Hematopoietic multipotent progenitor cell treated with erythropoietin and hydrocortisone succinate and interleukin-3 and kit ligand, for 6 days (in vitro differentiated cells): ENCODE results near the gene DACT3.
A peak's percentile ranks its signal among the peaks of the same experiment; 100 is the strongest.

Source experiments
- DNase-seq: peaks from one replicate; pipeline ENCODE4 v3.0.0-alpha.2; 2015

The DACT3 gene

GRCh38 chr19:46661020-46661731 lies at the start of gene DACT3:
TSS of gene DACT3 (minus strand) at chr19:46661182. CDS start at chr19:46661064, 118 bp downstream.
- peak; percentile 100 for DNase-seq

GRCh38 chr19:46710687-46711086 lies 49.7 kb upstream of the DACT3 start:
- DNase-seq, result no peak

DNA sequence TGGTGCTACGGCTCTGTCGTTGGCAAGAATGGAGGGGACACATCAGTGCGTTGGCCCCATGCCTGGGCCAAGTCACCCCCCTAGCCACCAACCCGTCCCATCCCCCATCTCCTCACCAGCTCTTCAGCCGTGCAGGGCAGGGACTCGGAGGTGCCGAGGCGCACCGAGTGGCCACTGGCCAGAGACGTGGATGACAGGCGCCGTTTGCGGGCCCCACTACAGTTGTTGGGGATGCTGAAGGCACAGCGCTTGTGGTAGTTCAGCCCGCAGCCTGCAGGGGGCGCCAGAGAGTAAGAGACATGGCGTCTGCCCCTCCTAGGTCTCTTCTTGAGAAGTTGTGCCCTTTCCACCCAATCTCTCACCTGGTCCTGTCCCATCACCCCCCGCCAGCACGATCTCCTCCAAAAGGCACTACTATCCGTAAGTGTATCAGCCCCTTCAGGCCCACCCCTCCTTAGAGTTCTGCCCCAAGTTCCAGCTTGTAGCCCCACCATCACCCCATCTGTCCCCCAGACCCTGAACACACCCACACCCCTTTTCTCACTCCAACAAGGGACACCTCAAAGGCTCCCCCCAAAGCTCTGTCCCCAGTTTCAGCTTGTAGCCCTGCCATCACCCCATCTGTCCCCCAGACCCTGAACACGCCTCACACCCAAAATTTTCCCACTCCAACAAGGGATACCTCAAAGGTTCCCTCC lies 43.5 kb upstream of the DACT3 start:
- DNase-seq, result peak; percentile 82

- DNase-seq, result no peak
Observed at GRCh38 chr19:46700704-46701103, 39.7 kb upstream of the DACT3 start.

GRCh38 chr19:46698395-46699321 lies 37.7 kb upstream of the DACT3 start:
- DNase-seq, result no peak

- DNase-seq, result peak; percentile 73
Observed at GRCh38 chr19:46697204-46697960, 36.4 kb upstream of the DACT3 start.

GRCh38 chr19:46696866-46697203 lies 35.9 kb upstream of the DACT3 start:
- DNase-seq, result no peak

DNA sequence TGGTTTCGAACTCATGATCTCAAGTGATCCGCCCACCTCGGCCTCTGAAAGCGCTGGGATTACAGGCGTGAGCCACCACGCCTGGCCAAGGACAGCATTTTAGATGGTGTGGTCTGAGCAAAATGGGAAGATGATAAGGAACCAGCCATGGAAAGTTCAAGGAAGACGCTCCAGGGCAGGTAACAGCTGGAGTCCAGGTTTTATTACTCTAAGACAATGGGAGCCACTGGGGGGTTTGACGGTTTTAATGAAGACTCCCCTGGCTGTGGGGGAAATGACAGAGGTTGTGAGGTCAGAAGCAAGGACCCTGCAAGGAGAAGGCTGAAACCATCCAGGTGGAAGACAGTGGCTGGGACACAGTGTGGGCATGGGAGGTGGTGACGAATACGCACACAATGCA lies 35.1 kb upstream of the DACT3 start:
- no peak for DNase-seq

- no peak for DNase-seq
Observed at GRCh38 chr19:46693760-46694159, 32.8 kb upstream of the DACT3 start.

- DNase-seq, result no peak
Observed at GRCh38 chr19:46692918-46693722, 32.1 kb upstream of the DACT3 start.

DNA sequence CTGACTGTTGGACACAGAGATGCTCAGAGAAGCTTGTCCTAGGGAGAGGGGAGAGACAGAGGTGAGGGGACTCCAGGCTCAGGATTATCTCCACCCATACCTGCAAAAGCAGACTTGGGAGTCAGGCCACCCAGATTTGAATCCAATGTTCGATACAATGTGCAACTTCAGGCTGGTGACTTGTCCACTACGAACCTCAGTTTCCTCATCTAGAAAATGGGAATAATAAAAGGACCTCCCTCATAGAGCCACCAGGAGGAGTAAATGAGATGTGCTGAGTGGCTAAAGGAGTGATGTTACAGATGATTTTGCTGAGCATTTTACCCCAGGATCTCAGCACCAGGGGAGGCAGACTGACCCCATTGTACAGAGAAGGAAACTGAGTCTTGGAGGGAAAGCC lies 31.0 kb upstream of the DACT3 start:
- DNase-seq, result no peak

DNA sequence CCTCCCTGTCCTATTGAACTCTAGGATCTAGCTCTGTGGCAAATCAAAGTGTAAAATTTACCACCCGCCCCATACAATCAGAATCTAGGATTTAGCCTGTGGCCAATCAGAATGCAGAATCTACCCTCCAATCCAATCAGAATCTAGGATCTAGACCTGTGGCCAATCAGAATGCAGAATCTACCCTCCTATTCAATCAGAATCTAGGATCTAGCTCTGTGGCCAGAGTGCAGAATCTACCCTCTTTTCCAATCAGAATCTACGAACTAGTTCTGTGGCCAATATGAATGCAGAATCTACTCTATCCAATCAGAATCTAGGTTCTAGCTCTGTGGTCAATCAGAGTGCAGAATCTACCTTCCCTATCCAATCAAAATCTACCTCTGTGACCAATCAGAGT lies 30.1 kb upstream of the DACT3 start:
- DNase-seq, result no peak

DNA sequence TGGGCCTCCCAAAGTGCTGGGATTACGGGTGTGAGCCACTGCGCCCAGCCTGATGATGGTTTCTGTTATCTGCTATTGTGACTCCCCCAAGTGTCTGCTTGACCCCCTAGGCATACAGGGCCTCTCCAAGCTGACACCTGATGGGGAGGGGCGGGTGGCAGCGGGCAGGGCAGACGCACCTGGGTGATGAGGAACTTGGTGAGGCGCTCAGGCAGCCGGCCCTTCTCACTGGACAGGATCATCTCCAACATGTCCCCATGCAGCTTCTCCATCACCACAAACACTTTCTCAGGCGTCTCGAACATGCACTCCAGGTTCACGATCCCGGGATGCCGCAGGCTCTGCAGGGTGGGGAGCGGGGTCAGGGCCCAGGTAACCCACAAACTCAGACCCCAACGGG lies 28.4 kb upstream of the DACT3 start:
- DNase-seq, result no peak

- DNase-seq, result no peak
Observed at GRCh38 chr19:46687438-46688145, 26.6 kb upstream of the DACT3 start.

DNA sequence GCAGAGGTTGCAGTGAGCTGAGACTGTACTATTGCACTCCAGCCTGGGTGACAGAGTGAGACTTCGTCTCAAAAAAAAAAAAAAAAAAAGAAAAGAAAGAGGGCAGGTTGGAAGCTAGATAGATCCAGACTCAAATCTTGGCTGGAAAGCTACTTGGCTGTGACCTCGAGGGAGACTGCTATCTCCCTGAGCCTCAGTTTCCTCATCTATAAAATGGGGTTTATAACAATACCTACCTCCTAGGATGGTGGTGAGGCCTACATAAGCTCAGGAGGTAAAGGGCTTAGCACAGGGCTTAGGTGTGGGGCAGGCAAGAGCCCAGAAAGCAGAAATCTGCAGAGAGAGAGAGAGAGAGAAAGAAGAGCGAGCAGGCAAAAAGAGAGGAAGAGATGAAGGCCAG lies 24.2 kb upstream of the DACT3 start:
- DNase-seq, result no peak

DNA sequence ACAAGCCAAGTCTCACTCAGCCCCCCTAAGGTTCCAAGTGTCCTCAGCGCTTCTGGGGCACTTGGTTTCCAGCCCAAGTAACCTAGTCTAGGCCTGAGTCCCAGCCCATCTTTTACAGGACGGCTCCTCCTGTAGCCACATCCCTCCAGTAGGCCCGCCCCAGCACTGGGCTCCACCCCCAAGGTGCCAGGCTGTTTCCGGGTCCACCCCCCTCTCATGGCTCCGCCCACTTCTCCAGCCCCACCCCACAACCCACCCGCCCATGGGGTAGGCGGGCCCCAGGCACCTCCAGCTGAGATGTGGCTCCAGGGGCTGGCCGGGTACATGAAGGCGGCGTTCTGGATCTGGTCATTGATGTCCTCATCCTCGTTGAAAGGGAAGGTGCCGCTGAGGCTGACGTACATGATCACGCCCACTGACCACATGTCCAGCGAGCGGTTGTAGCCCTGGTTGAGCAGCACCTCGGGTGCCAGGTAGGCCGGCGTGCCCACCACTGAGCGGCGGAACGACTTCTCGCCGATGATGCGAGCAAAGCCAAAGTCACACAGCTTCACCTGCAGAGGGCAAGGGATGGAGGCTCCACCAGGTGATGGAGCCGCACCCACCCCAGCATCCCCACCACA lies 17.2 kb upstream of the DACT3 start:
- DNase-seq, result peak; percentile 83

DNA sequence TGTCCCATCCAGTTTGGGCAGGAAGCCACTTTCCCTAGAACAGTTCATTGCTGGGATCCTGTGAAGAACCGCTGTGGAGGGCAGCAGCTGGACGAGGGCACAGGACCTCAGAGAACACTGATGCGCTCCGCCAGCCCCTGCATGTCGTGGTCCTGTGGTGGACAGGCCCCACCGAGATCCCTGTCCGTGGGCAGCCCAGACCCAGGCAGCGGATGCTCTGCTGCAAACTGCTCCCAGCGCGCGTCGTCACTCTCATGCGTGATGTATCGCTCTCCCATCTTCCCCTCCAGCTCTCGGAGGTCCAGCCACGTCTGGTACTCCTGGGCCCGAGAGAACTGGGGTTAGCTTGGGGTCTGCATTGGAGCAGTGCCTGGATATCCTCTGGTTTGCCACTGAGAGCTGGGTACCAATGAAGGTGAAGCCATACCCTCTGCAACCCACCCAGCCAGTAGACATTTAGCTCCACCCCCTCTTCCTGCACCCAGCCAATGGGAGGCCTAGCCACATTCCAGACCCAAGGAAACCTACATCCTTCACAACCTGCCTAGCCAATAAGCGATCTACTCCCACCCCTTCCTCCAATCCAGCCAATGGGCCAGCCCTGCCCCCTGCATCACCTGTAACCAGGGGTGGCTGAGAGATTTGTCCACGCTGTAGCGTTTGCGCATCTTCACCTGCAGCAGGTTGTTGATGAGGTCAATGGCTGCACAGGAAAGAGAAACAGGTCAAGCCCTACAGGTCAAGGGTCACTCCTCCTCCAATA lies 13.6 kb upstream of the DACT3 start:
- no peak for DNase-seq

- no peak for DNase-seq
Observed at GRCh38 chr19:46670813-46671212, 9.8 kb upstream of the DACT3 start.

- DNase-seq, result no peak
Observed at GRCh38 chr19:46668662-46669061, 7.7 kb upstream of the DACT3 start.

DNA sequence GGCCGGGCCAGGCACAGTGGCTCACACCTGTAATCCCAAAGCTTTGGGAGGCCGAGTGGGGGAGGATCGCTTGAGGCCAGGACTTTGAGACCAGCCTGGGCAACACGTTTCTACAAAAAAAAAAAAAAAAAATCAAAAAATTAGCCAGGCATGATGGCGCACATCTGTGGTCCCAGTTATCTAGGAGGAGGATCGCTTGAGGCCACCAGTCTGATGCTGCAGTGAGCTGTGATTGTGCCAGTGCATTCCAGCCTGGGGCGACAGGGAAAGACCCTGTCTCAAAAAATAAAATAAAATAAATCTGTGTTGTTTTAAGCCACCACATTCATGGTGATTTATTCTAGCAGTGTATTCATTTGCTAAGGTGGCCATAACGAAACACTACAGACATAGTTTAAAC lies 4.1 kb upstream of the DACT3 start:
- no peak for DNase-seq
